Fibroblast of pulmonary artery (primary cell): Measurements from ENCODE around the gene PTMS.
A peak's percentile ranks its signal among the peaks of the same experiment; 100 is the strongest.

ENCODE experiments used
- DNase-seq: peaks from one replicate; pipeline ENCODE4 v3.0.0-alpha.2; 2010; ENCODE audit warnings: low read depth
- H3K4me3 ChIP-seq: replicated peaks from 2 replicates; pipeline ENCODE4 v1.5.1; 2011; ENCODE audit warnings: low read depth, mild to moderate bottlenecking, control low read depth, low read length, moderate library complexity
- CTCF ChIP-seq: IDR thresholded peaks from 2 replicates; pipeline ENCODE4 v1.5.1; 2011; ENCODE audit warnings: mild to moderate bottlenecking, control low read depth, low read length, inconsistent platforms; ENCODE audit errors: missing control alignments

PTMS gene

GRCh38 chr12:6772726-6773589 is 6.8 kb downstream of the PTMS start:
- no peak overlapping the region for H3K4me3 ChIP-seq
- DNase-seq = no peak

GRCh38 chr12:6773590-6774351 is 7.6 kb downstream of the PTMS start:
- H3K4me3 ChIP-seq = no peak overlapping the region
- DNase-seq = no peak
- TF ChIP-seq CTCF = no peak

More at GRCh38 chr12:6772726-6773589, 6.8 kb downstream of the PTMS start:
- no peak for TF ChIP-seq CTCF

GRCh38 chr12:6774499-6775062 is 8.4 kb downstream of the PTMS start:
- no peak overlapping the region for H3K4me3 ChIP-seq
- TF ChIP-seq CTCF = no peak
- no peak for DNase-seq

- no peak overlapping the region for H3K4me3 ChIP-seq
- no peak for DNase-seq
- no peak for TF ChIP-seq CTCF
Observed at GRCh38 chr12:6775185-6776174, 9.3 kb downstream of the PTMS start.

- H3K4me3 ChIP-seq = no peak overlapping the region
- TF ChIP-seq CTCF = no peak
- no peak for DNase-seq
Observed at GRCh38 chr12:6777386-6777785, 11.2 kb downstream of the PTMS start.

- no peak for DNase-seq
- H3K4me3 ChIP-seq = peak overlapping the region; percentile 45
- no peak for TF ChIP-seq CTCF
Observed at GRCh38 chr12:6778217-6778573, 12.0 kb downstream of the PTMS start.
